BLaER1 treated with 17β-estradiol and CSF1 and Interleukin-3, amounts not matched to agents 10 nM and 100 nM (cell line): Measurements from ENCODE around the gene CRISPLD2.

ENCODE experiments used
- H3K27ac ChIP-seq, 11 experiments: shearing (Covaris generic); formaldehyde crosslinking; 2 replicates each; pipeline ENCODE4 v1.8.1; 2022
- H3K27me3 ChIP-seq, 11 experiments: shearing (Covaris generic); formaldehyde crosslinking; 2 replicates each; pipeline ENCODE4 v1.8.1; 2022
- H3K36me3 ChIP-seq, 11 experiments: shearing (Covaris generic); formaldehyde crosslinking; 2 replicates each; pipeline ENCODE4 v1.8.1; 2022
- H3K4me1 ChIP-seq, 10 experiments: shearing (Covaris generic); formaldehyde crosslinking; 2 replicates each; pipeline ENCODE4 v1.8.1; 2022
- H3K4me2 ChIP-seq, 11 experiments: shearing (Covaris generic); formaldehyde crosslinking; 2 replicates each; pipeline ENCODE4 v1.8.1; 2022
- H3K4me3 ChIP-seq, 10 experiments: shearing (Covaris generic); formaldehyde crosslinking; 2 replicates each; pipeline ENCODE4 v1.8.1; 2022
- H3K9ac ChIP-seq, 11 experiments: shearing (Covaris generic); formaldehyde crosslinking; 2 replicates each; pipeline ENCODE4 v1.8.1; 2022
- H3K9me3 ChIP-seq, 11 experiments: shearing (Covaris generic); formaldehyde crosslinking; replicated peaks in 1 of 11; 2 replicates each; pipeline ENCODE4 v1.8.1; 2022
- H4K20me1 ChIP-seq, 11 experiments: shearing (Covaris generic); formaldehyde crosslinking; 2 replicates each; pipeline ENCODE4 v1.8.1; 2022
- Cebpa-rat ChIP-seq, 11 experiments: shearing (Covaris generic); IDR thresholded peaks; 2 replicates each; pipeline ENCODE4 v1.8.1; 2022

Gene CRISPLD2

GRCh38 chr16:84820771-84821170, 986 bp downstream of the CRISPLD2 start:
- Histone ChIP-seq H3K9ac (peak overlapping the region in 9 of 11 experiments; percentile 12 to 73 (median 61); a peak in 12 of 22 replicates), H3K4me1 (peaks cover 24 to 85% (median 54%) of the 10 kb centered on the region in 10 experiments), H3K27ac (no peak overlapping the region), H3K27me3 (peaks cover 0 to 16% (median 8%) of the 10 kb centered on the region in 11 experiments; a peak in 11 of 22 replicates), H3K9me3 (peaks cover 0 to 7% (median 0%) of the 10 kb centered on the region in 11 experiments; a peak in 2 of 22 replicates), H3K4me3 (peak overlapping the region in 9 of 10 experiments; percentile 47 to 73 (median 62); a peak in 16 of 20 replicates), H3K36me3 (peaks cover 0 to 10% (median 0%) of the 10 kb centered on the region in 11 experiments; a peak in 4 of 22 replicates), H4K20me1 (peaks cover 0 to 28% (median 19%) of the 10 kb centered on the region in 11 experiments; a peak in 15 of 22 replicates), H3K4me2 (peak overlapping the region; percentile 81 to 99 (median 96))
- TF ChIP-seq Cebpa-rat (IDR thresholded peaks at IDR 0.05), result no peak

- H3K4me1 ChIP-seq, result peaks cover 25 to 85% (median 58%) of the 10 kb centered on the region in 10 experiments
- H3K27ac ChIP-seq, result no peak overlapping the region
- peaks cover 0 to 30% (median 19%) of the 10 kb centered on the region in 11 experiments; a peak in 15 of 22 replicates for H4K20me1 ChIP-seq
- peaks cover 0 to 16% (median 8%) of the 10 kb centered on the region in 11 experiments; a peak in 11 of 22 replicates for H3K27me3 ChIP-seq
- peak overlapping the region in 6 of 11 experiments; percentile 12 to 73 (median 60); a peak in 8 of 22 replicates for H3K9ac ChIP-seq
- peaks cover 0 to 10% (median 0%) of the 10 kb centered on the region in 11 experiments; a peak in 4 of 22 replicates for H3K36me3 ChIP-seq
- peak overlapping the region in 10 of 11 experiments; percentile 81 to 99 (median 96); a peak in 19 of 22 replicates for H3K4me2 ChIP-seq
- H3K9me3 ChIP-seq, result peaks cover 0 to 7% (median 0%) of the 10 kb centered on the region in 11 experiments; a peak in 2 of 22 replicates
- H3K4me3 ChIP-seq, result peak overlapping the region in 9 of 10 experiments; percentile 47 to 73 (median 62); a peak in 13 of 20 replicates
- no peak for TF ChIP-seq Cebpa-rat (IDR thresholded peaks at IDR 0.05)
Measured at GRCh38 chr16:84821179-84821578, 1.4 kb downstream of the CRISPLD2 start.

GRCh38 chr16:84821728-84822689, 2.2 kb downstream of the CRISPLD2 start:
- Histone ChIP-seq H3K4me2 (peak overlapping the region; percentile 29 to 99 (median 95)), H3K9ac (peak overlapping the region in 8 of 11 experiments; percentile 15 to 63 (median 40); a peak in 11 of 22 replicates), H3K9me3 (peaks cover 0 to 7% (median 0%) of the 10 kb centered on the region in 11 experiments; a peak in 2 of 22 replicates), H3K4me3 (peak overlapping the region in 7 of 10 experiments; percentile 4 to 73 (median 66); a peak in 11 of 20 replicates), H3K4me1 (peaks cover 33 to 85% (median 66%) of the 10 kb centered on the region in 10 experiments), H3K36me3 (peaks cover 0 to 10% (median 0%) of the 10 kb centered on the region in 11 experiments; a peak in 4 of 22 replicates), H3K27ac (peak overlapping the region in 1 of 11 experiments; percentile 44; a peak in 3 of 22 replicates), H4K20me1 (peaks cover 0 to 32% (median 19%) of the 10 kb centered on the region in 11 experiments; a peak in 15 of 22 replicates), H3K27me3 (peaks cover 0 to 16% (median 8%) of the 10 kb centered on the region in 11 experiments; a peak in 11 of 22 replicates)
- TF ChIP-seq Cebpa-rat (IDR thresholded peaks at IDR 0.05), result no peak

GRCh38 chr16:84822990-84823389, 3.2 kb downstream of the CRISPLD2 start:
- H3K9me3 ChIP-seq, result peaks cover 0 to 7% (median 0%) of the 10 kb centered on the region in 11 experiments; a peak in 2 of 22 replicates
- peaks cover 0 to 32% (median 19%) of the 10 kb centered on the region in 11 experiments; a peak in 15 of 22 replicates for H4K20me1 ChIP-seq
- peak overlapping the region in 1 of 10 experiments; percentile 66; a peak in 1 of 20 replicates for H3K4me3 ChIP-seq
- H3K4me2 ChIP-seq, result peak overlapping the region; percentile 29 to 99 (median 95)
- H3K9ac ChIP-seq, result peak overlapping the region in 2 of 11 experiments; percentile 34 to 50; a peak in 2 of 22 replicates
- H3K4me1 ChIP-seq, result peaks cover 43 to 90% (median 76%) of the 10 kb centered on the region in 10 experiments
- peaks cover 0 to 13% (median 0%) of the 10 kb centered on the region in 11 experiments; a peak in 6 of 22 replicates for H3K36me3 ChIP-seq
- TF ChIP-seq Cebpa-rat (IDR thresholded peaks at IDR 0.05), result no peak
- peaks cover 0 to 16% (median 8%) of the 10 kb centered on the region in 11 experiments; a peak in 11 of 22 replicates for H3K27me3 ChIP-seq
- no peak overlapping the region for H3K27ac ChIP-seq

GRCh38 chr16:84823484-84823883, 3.7 kb downstream of the CRISPLD2 start:
- Histone ChIP-seq H3K27me3 (peaks cover 0 to 16% (median 8%) of the 10 kb centered on the region in 11 experiments; a peak in 11 of 22 replicates), H3K36me3 (peaks cover 0 to 17% (median 0%) of the 10 kb centered on the region in 11 experiments; a peak in 6 of 22 replicates), H3K9me3 (peaks cover 0 to 7% (median 0%) of the 10 kb centered on the region in 11 experiments; a peak in 2 of 22 replicates), H3K27ac (no peak overlapping the region), H3K4me2 (peak overlapping the region in 9 of 11 experiments; percentile 47 to 99 (median 93); a peak in 15 of 22 replicates), H3K4me3 (no peak overlapping the region), H3K4me1 (peaks cover 46 to 95% (median 81%) of the 10 kb centered on the region in 10 experiments), H4K20me1 (peaks cover 0 to 32% (median 19%) of the 10 kb centered on the region in 11 experiments; a peak in 15 of 22 replicates), H3K9ac (no peak overlapping the region)
- TF ChIP-seq Cebpa-rat (IDR thresholded peaks at IDR 0.05), result peak in 3 of 11 experiments; percentile 23 to 59 (median 38); a peak in 2 of 22 replicates

- Histone ChIP-seq H3K27ac (no peak overlapping the region), H3K9me3 (peaks cover 0 to 7% (median 0%) of the 10 kb centered on the region in 11 experiments; a peak in 2 of 22 replicates), H4K20me1 (peaks cover 0 to 33% (median 19%) of the 10 kb centered on the region in 11 experiments; a peak in 15 of 22 replicates), H3K36me3 (peaks cover 0 to 17% (median 0%) of the 10 kb centered on the region in 11 experiments; a peak in 7 of 22 replicates), H3K4me2 (peak overlapping the region in 8 of 11 experiments; percentile 47 to 99 (median 87); a peak in 14 of 22 replicates), H3K9ac (no peak overlapping the region), H3K4me1 (peaks cover 46 to 95% (median 81%) of the 10 kb centered on the region in 10 experiments), H3K4me3 (no peak overlapping the region), H3K27me3 (peaks cover 0 to 16% (median 8%) of the 10 kb centered on the region in 11 experiments; a peak in 11 of 22 replicates)
- TF ChIP-seq Cebpa-rat (IDR thresholded peaks at IDR 0.05), result no peak
Measured at GRCh38 chr16:84823926-84824325, 4.1 kb downstream of the CRISPLD2 start.

- Histone ChIP-seq H4K20me1 (peaks cover 0 to 38% (median 10%) of the 10 kb centered on the region in 11 experiments; a peak in 14 of 22 replicates), H3K36me3 (peaks cover 0 to 31% (median 0%) of the 10 kb centered on the region in 11 experiments; a peak in 8 of 22 replicates), H3K27me3 (peaks cover 0 to 5% (median 2%) of the 10 kb centered on the region in 11 experiments; a peak in 5 of 22 replicates), H3K9ac (peak overlapping the region in 9 of 11 experiments; percentile 25 to 75 (median 60); a peak in 12 of 22 replicates), H3K4me3 (no peak overlapping the region), H3K27ac (peak overlapping the region in 9 of 11 experiments; percentile 38 to 83 (median 75); a peak in 18 of 22 replicates), H3K4me2 (peak overlapping the region; percentile 21 to 99 (median 81); a peak in 19 of 22 replicates), H3K4me1 (peaks cover 33 to 84% (median 67%) of the 10 kb centered on the region in 10 experiments), H3K9me3 (peaks cover 0 to 7% (median 0%) of the 10 kb centered on the region in 11 experiments; a peak in 2 of 22 replicates)
- no peak for TF ChIP-seq Cebpa-rat (IDR thresholded peaks at IDR 0.05)
Measured at GRCh38 chr16:84825896-84826557, 6.2 kb downstream of the CRISPLD2 start.
